T-helper 22 cell (primary cell): ENCODE results near the gene PPP1R7.
"Not testable (repeated sequence)": the region's sequence is repeated elsewhere in the genome, so short reads cannot be mapped to it uniquely, and the experiment has no call there.

Experiments used
- DNase-seq: peaks from one replicate; pipeline ENCODE4 v3.0.0-alpha.2; 2020; ENCODE audit warnings: low read depth

PPP1R7 gene, protein sequence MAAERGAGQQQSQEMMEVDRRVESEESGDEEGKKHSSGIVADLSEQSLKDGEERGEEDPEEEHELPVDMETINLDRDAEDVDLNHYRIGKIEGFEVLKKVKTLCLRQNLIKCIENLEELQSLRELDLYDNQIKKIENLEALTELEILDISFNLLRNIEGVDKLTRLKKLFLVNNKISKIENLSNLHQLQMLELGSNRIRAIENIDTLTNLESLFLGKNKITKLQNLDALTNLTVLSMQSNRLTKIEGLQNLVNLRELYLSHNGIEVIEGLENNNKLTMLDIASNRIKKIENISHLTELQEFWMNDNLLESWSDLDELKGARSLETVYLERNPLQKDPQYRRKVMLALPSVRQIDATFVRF

DNA sequence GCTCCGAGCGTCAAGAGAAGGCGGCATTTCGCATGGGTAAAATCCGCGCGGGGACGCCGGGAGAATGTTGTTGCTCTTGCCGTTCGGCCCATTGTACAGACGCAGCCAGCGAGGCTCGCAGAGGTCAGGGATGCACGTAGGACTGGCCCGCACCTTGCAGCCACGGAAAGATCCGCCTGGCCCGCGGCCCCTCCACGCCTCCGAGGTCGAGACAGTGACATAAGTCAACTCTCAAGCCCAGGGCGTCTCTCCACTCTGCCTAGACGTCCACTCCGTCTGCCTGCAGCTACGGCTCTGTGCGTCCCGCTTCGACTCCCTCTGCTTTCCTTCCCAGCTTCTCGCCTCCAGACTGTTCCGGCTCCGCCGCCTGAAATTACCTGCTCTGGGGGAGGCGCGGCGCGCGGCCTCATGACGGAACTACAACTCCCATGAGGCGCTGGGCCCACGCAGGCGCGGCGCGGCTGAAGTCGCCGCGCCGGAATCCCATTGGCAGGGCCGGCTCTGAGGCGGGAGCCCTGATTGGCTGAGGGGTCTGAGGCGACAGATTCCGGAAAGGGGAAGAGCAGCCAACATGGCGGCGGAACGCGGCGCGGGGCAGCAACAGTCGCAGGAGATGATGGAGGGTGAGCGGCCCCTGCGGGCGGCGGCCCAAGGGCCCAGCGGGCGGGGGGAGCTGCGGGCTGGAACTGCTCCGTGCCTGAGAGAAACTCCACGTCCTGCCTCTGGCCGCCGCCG lies at the start of gene PPP1R7:
PPP1R7 (plus strand) TSS at position 543 of the 735 bp plus-strand sequence; CDS start at position 572, 29 bp downstream.
- DNase-seq = peak; percentile 94

DNA sequence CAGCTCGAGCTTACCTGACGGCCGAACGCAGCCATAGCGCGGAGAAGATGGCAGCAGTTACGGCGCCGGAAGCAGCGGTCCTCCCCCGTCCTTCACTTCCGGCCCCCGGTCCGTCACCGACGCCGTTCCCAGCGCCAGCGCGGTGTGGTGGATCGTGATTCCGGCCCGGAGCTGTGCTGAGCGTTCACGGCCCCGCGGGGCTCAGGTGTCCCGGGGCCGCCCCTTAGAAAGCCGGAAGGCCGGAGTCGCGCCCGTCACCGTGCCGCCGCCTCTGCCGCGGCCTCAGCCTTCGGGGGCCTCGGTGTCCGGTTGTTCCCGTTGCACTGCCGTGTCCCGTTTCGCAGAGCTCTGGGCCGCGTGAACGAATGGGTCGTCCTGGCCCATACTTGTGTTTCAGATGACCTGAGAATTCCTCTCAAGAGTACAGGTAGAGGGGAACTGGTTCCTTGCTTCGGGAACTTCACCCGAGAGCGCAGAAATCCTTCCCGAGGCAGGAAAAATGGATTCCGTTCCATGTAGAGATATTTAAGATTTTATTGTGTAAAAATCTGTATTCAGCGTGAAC lies 47.9 kb upstream of the PPP1R7 start, which contains the start of gene MTERF4:
MTERF4 (minus strand) TSS at position 49 of the 565 bp plus-strand sequence; CDS start at position 35, 14 bp downstream.
- peak; percentile 78 for DNase-seq

DNA sequence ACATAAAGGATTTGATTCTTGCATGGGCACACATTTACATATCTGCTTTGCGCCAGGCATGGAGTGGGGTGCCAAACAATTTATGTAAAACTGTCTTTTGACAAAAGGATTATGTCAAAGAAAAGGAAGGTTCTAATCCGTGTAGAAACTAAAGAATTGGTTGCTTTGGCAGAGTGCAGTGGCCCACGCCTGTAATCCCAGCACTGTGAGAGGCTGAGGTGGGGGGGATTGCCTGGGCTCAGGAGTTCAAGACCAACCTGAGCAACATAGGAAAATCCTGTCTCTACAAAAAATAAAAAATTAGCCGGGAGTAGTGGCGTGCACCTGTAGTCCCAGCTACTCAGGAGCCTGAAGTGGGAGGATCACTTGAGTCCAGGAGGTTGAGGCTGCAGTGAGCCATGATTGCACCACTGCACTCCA lies 47.1 kb upstream of the PPP1R7 start:
- DNase-seq = no peak

DNA sequence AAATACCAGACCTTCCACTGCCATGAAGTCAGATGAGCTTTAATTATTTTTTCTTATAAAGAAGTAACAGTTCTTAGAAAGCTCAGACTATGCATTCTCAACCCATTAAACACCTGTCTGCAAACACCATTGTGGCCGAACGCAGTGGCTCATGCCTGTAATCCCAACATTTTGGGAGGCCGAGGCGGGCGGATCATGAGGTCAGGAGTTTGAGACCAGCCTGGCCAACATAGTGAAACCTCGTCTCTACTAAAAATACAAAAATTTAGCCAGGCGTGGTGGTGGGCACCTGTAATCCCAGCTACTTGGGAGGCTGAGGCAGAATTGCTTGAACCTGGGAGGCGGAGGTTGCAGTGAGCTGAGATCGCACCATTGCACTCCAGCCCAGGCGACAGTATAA lies 45.7 kb upstream of the PPP1R7 start:
- not testable (repeated sequence) for DNase-seq

DNA sequence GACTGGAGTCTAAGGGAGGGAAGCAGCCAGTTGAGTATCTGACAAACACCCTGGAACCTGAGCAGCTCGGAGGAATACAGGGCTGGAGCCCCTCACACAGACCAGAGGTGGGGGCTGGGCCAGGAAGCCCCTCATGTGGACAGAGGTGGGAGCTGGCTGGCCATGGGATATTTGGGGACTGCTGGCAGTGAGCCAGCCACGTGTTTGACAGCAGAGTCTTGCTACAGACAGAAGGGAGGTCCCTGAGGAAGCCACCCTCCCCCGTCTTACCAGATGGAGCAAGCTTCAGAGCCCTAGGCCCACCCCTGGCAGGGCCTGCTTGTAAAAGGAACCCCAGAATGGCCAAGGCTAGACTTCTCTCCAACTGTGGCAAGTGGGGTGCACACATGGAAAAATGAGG lies 44.6 kb upstream of the PPP1R7 start:
- DNase-seq = no peak

DNA sequence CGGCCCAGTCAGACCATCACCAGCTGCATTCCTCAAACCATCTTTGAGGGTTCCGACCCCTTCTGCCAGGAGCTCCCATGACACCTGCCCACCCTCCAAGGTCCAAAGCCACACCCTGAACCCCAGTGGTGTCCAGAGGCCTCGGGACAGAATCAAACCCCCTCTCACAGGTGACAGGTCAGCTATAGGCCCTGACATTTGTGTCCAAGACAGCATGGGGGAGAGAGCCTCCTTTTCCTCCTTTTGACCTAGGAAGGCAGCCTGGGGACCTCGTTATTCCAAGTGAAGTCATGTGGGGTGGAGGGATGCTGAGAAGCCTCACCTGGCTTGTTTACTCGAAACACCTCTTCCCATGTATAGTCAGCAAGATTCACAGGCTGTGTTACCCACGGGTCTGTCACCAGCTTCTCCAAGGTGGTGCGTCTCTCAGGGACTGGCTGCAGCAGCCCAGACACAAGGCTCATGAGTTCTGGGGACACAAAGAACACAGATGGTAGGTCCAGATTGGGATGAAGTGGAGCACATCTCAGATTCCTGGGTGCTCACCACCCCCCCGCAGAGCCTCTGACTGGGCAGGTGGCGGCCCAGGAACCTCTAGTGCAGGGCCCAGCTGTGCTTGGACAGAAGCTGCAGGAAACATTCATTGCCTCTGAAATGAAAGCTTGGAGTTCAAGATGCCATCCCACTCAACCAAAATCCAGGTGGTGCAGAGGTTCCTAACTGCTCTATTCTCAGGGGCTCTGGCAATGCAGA lies 43.1 kb upstream of the PPP1R7 start:
- DNase-seq = no peak

DNA sequence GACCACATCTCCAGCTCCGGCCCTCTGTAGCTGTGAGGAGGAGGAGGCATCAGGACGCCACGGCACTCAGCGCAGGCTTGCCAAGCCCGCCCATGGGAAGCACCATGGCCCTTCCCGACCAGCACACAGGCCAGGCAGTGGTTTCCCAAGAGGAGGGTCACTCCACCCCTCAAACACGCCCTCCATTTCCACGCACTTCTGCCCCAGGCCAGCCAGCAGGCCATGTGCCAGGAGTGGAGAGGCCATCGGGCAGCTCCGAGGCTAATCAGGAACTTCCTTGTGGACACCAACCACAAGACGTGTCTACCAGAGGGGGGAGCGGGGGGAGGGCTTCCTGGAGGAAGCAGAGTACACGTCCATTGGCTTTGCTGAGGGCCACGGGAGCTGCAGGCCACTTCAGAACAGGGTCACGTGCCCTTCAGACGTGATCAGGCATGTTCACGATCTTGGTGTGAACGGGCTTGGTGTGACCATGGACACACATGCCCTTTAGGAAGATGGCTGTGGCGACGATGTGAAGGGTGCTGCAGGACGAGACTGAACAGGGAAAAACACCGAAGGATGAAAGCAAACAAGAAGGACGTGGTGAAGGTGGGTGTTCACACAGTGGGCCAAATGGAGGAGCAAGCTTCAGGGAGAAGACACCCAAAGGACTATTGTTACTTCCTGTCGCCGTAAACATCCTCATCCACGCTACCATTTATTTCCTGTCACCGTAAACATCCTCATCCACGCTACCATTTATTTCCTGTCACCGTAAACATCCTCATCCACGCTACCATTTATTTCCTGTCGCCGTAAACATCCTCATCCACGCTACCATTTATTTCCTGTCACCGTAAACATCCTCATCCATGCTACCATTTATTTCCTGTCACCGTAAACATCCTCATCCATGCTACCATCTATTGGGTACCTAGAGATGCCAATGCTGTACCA lies 41.7 kb upstream of the PPP1R7 start:
- DNase-seq = no peak

DNA sequence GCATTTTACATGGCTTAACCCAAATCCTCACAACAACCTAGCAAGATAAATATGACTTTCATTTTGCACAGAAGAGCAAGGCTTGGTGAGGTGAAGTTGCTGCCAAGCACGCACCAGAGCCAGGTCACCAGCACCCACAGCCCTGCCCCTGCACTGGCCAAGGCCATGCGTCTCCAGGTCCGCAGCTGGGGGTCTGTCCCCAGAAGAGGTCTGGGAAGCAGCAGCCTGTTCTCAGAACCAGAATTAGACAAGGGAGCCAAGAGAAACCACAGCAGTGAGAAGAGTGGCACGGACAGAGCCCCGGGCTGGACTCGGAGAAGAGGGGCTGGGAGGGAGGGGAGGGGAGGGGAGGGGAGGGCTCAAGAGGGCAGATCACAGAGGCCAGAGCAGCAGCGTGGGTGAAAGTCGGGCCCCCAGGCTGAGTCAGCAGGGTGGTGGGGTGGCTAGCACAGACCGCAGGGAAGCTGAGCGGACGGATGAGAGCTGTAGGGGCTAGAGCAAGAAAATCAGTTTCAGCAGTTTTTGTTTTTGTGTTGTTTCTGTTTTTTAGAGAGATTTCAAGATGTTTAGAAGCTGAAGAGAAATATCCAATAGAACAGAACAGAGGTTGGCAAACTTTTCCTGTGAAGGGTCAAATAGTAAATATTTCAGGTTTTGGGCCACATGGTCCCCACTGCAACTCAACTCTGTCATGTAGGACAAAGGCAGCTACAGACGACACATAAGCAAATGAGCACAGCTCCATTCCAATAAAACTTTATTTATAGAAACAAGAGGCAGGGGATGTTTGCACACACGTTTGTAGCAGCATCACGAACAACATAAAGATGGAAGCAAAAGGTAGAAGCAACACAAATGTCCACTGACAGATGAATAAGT lies 40.8 kb upstream of the PPP1R7 start:
- DNase-seq = no peak

DNA sequence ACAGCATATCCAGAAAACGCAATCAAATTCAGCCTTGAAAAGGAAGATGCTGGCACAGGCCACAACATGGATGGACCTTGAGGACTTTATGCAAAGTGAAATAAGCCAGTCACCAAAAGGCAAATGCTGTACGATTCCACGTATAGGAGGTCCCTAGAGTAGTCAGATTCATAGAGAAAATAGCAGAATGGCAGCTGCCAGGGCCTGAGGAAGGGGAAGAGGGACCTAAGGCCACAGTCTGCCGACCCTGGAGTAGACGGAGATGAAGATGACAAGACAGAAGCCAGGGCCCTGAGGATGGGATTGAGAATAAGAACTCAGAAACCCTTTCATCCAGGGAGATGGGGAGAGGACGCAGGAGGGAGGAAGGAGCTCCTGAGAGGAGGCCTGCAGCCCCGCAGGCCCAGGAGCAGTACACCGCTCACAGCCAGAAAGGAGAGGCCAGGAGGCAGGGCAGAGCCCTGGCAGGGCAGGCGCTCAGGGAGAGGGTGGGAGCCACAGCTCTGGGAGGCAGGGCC lies 40.1 kb upstream of the PPP1R7 start:
- DNase-seq = no peak

DNA sequence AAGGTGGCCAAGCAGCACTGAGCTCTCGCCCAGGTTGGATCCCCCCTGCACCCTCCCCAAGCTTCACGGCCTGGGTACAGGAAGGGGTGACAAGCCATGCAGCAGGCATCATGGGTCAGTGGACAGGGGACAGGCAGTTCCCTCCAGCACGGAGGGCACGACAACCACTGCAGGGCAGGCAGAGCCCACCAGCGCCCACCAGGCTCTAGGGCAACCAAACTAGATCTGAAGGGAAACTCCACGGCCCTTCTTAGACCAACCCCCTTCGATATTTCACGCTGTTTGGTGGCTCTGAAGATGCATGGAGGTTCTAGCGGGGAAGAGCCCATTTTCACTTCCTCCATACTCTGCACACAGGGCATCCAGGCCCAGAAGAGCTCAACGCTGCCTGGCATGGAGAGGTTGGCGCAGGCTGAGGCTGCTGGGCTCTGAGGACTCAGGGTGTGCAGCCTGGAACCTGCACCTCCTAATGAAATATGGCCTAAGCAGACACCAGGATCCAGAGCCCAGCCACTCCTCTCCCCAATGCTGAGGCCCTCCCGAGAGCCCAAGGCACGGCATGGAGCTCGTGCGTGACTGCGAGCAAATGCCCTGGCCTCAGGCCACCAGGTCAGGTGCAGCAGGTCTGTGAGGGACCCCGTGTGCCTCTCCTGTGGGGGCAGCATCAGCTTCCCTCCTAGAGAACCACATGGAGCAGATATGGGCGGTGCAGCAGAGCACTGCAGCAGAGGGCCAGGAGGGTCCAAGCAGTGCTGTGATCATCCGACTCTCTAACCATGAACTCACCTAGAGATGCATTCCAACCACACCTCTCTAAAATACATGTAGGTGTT lies 39.4 kb upstream of the PPP1R7 start:
- DNase-seq = no peak

DNA sequence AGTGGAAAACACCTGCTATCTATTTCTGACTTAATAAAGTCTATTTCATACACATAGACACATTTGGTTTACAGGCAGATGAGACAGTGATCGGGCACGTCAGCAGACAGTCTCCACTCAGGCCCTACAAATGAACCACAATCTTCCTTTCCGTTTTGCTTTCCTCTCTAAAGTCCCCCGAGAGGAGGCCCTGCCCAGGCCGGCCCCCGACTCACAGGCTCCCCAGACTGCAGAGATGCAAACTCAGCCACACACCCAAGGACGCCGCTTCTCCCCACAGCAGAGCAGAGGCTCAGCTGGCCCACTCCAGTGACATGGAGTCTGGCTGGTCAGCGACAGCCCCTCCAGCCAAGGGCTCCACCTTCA lies 38.8 kb upstream of the PPP1R7 start:
- peak; percentile 33 for DNase-seq

DNA sequence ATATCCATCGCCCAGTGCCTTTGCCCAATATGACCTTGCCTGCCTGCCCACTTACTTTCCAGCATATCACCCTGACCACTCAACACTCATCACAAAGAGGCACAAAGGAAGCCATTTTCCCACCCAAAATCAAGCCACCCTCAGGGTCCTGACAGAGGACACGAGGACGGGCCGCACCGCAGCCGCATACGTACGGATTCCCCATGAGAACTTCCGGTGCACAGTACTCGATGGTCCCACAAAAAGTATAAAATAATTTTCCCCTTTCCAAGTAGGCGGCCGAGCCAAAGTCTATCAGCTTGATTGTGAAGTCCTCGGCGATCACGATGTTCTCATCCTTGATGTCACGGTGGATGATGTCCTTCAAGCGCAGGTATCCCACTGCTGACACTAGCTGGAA lies 38.2 kb upstream of the PPP1R7 start:
- DNase-seq = no peak

DNA sequence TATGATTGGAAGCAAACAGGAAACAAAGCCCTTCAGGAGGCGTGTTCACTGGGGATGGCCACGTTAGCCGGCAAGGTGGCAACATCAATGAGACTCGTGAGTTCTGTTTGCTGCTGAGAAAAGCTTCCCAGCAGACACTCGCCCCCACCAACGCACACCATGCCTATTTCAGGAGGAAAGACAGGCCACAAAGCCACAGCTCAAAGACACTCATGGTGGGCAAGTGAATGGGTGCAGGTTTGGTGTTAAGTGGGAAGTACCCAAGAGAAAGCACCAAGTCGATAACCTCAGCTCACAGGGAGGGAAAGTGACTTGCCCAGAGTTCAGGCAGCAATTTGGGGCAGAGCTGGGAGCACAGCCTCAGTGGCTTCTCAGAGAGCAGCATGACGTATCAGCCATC lies 37.7 kb upstream of the PPP1R7 start:
- DNase-seq = peak; percentile 41

DNA sequence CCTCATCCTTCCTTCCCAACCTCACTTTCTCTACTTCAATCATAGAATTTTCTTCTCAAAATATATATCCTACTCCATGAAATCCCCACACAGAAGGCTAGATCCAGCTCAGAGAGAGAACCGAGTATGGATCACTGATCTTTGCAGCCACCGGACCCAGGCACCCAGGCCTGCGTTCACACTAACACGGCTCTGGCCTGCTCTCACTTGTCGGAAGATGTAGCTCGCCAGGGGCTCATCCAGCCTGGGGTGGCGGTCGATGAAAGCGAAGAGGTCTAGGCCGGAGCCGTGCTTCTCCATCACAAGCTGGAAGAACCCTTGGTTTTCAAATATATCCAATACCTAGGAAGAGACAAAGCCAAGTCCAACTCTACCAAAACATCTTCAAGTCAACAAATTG lies 35.4 kb upstream of the PPP1R7 start:
- DNase-seq = no peak

DNA sequence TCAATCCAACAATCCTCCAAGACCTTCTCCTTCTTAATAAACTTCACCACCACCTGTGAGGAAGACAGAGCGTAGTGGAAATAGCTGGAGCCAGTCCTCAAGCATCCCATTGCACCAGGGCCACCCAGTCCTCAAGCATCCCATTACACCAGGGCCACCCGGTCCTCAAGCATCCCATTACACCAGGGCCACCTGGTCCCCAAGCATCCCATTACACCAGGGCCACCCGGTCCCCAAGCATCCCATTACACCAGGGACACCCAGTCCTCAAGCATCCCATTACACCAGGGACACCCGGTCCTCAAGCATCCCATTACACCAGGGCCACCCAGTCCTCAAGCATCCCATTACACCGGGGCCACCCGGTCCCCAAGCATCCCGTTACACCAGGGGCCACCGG lies 34.9 kb upstream of the PPP1R7 start:
- DNase-seq = no peak

DNA sequence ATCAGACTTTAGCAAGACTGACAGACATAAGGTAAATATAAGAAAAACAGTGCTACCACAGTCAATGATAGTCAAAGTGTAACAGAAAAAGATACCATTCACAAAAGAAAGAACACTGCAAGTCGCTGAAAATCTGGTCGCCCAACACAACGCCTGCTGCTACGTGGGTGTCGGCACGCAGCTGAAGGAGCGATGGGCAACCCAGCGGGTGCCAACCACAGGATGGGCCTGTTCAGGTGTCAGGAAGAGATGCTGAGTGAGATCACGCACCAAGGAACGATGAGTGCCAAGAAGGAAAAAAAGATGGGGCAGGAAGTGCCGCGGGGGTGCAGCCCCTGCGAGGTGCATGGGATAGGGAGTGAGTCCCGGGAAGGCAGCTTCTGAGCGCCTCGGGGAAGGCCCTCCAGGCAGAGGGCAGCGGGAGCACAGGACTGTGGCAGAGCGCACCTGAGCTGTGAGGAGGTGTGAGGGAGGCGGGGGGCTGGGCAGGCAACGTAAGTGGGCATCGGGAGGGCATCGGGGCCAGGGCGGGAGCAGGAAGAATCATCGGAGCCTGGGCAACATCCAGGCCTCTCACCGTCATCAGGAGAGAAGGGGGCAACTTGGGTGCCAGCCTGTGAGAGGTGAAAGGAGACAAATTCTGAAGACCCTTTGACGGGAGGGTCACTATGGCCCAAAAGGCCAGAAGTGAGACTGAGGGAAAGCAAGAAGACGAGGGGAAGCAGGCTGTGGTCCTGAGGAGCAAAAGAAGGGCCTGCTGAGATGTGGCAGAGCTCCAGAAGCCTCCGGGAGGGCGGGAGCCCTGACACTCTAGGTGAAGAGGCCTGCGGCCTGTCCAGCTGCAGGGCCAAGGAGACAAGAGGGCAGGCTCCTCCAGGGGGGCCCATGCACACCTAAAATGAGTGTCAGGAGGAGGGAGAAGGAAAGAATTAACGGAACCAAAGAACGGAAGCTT lies 33.4 kb upstream of the PPP1R7 start:
- DNase-seq = no peak

DNA sequence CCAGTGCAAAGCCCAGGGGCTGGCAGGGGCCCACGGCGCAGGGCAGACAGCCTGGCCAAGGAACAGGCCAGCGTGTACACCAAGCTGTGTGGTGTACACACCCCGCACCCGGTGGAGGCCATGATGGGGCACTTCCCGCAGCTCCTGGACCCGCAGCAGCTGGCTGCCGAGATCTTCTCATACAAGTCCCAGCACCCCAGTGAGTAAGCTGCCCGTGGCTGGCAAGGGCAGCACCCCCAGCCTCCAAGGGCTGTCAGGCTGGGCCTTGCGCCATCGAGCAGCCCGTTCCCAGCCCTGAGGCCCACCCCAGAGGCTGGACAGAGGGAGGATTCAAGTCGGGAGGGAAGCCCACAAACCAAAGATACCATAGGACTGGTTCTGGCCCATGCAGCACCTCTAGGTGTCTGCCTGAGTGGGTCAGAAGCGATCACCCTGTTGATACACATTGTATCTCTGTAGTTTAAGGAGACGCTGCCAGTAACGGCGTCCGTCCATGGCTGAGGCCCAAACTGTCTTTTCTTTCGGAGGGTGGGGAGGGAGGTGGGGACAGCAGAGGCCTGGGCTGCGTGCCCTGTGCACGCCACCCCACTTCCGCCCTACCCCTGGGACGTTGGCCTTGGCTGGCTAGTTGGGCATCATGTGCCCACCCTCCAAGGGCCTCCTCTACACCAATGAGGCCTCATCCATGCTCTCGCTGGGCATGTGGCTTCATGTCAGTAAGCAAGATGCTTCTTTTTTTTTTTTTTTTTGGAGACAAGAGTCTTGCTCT lies 31.3 kb upstream of the PPP1R7 start:
- no peak for DNase-seq
